Raji (cell line): ENCODE data around the gene GMDS.

Experiments
- POLR2A ChIP-seq: IDR thresholded peaks from 2 replicates; pipeline ENCODE4 v1.6.1; 2011; ENCODE audit warnings: low read depth, low read length, control low read depth; ENCODE audit not compliant: insufficient read depth

GMDS gene

GRCh38 chr6:1965596-1966224 is 279.7 kb downstream of the GMDS start:
- TF ChIP-seq POLR2A: no peak

- no peak for TF ChIP-seq POLR2A
These were observed 281.8 kb downstream of the GMDS start for GRCh38 chr6:1963596-1963995.

GRCh38 chr6:1962201-1962600 is 283.2 kb downstream of the GMDS start:
- no peak for TF ChIP-seq POLR2A

GRCh38 chr6:1960486-1961142 is 284.8 kb downstream of the GMDS start:
- no peak for TF ChIP-seq POLR2A

GRCh38 chr6:1958257-1958656 is 287.1 kb downstream of the GMDS start:
- TF ChIP-seq POLR2A: no peak

GRCh38 chr6:1957746-1958145 is 287.7 kb downstream of the GMDS start:
- TF ChIP-seq POLR2A: no peak

- TF ChIP-seq POLR2A: no peak
These were observed 292.6 kb downstream of the GMDS start for GRCh38 chr6:1952740-1953360.

GRCh38 chr6:1950631-1951030 is 294.8 kb downstream of the GMDS start:
- TF ChIP-seq POLR2A: no peak

GRCh38 chr6:1949538-1949937 is 295.9 kb downstream of the GMDS start:
- no peak for TF ChIP-seq POLR2A

- no peak for TF ChIP-seq POLR2A
These were observed 297.5 kb downstream of the GMDS start for GRCh38 chr6:1947922-1948321.

GRCh38 chr6:1946583-1946982 is 298.8 kb downstream of the GMDS start:
- TF ChIP-seq POLR2A: no peak

- no peak for TF ChIP-seq POLR2A
These were observed 300.1 kb downstream of the GMDS start for GRCh38 chr6:1945235-1945832.

- TF ChIP-seq POLR2A: no peak
These were observed 302.6 kb downstream of the GMDS start for GRCh38 chr6:1942834-1943233.

GRCh38 chr6:1941534-1941933 is 303.9 kb downstream of the GMDS start:
- no peak for TF ChIP-seq POLR2A

- no peak for TF ChIP-seq POLR2A
These were observed 305.0 kb downstream of the GMDS start for GRCh38 chr6:1940381-1940780.

- TF ChIP-seq POLR2A: no peak
These were observed 312.1 kb downstream of the GMDS start for GRCh38 chr6:1933292-1933691.
